Upper lobe of left lung (tissue), 6 donors: Measurements from ENCODE around the gene SLC38A4. TPM values are rescaled to one million over a fixed set of nuclear protein-coding genes. Genes with fewer than 3 reads are reported as not detected.

Source experiments
- ATAC-seq, 2 donors: fragments of 200-7000 bp; cut with Tn5 transposase; one replicate each; pipeline ENCODE4 v1.9.1; 2022; ENCODE audit warnings: mild to moderate bottlenecking in 2 of 2, moderate library complexity in 2 of 2; ENCODE audit not compliant: low FRiP score in 2 of 2
- DNase-seq, 2 donors: peaks; one replicate each; pipeline ENCODE4 v3.0.0-alpha.2; 2019 to 2020
- H3K27ac ChIP-seq, 4 donors: fragments of 200-600 bp; sonication (generic); one replicate each; pipeline ENCODE4 v1.5.1; 2016 to 2019
- H3K27me3 ChIP-seq, 4 donors: fragments of 200-600 bp; sonication (generic); one replicate each; pipeline ENCODE4 v1.5.1; 2017 to 2019
- H3K36me3 ChIP-seq, 4 donors: fragments of 200-600 bp; sonication (generic); one replicate each; pipeline ENCODE4 v1.5.1; 2016 to 2019
- H3K4me1 ChIP-seq, 4 donors: fragments of 200-600 bp; sonication (generic); one replicate each; pipeline ENCODE4 v1.5.1; 2018 to 2019
- H3K4me3 ChIP-seq, 4 donors: fragments of 200-600 bp; sonication (generic); one replicate each; pipeline ENCODE4 v1.5.1; 2017 to 2019; ENCODE audit warnings: mild to moderate bottlenecking in 2 of 4, moderate library complexity in 1 of 4
- H3K9me3 ChIP-seq, 4 donors: fragments of 200-600 bp; sonication (generic); one replicate each; pipeline ENCODE4 v1.5.1; 2018 to 2019
- CTCF ChIP-seq, 6 experiments: fragments of 450-650 bp in 4 of 6; fragments of 200-600 bp in 2 of 6; sonication (generic) in 2 of 6; IDR thresholded peaks; one replicate each; pipeline ENCODE4 v1.5.1; 2016 to 2019; ENCODE audit warnings: antibody characterized with exemption in 6 of 6
- EP300 ChIP-seq, 4 donors: sonication (generic); formaldehyde crosslinking; IDR thresholded peaks; one replicate each; pipeline ENCODE4 v1.5.1; 2017; ENCODE audit warnings: antibody characterized with exemption in 4 of 4, control low read depth in 2 of 4
- POLR2A ChIP-seq, 4 donors: fragments of 450-650 bp; IDR thresholded peaks; one replicate each; pipeline ENCODE4 v1.5.1; 2016 to 2017; ENCODE audit warnings: antibody characterized with exemption in 4 of 4, mild to moderate bottlenecking in 2 of 4
- POLR2AphosphoS5 ChIP-seq, 2 donors: sonication (generic); formaldehyde crosslinking; IDR thresholded peaks; one replicate each; pipeline ENCODE4 v1.5.1; 2017; ENCODE audit warnings: antibody characterized with exemption in 2 of 2
- WGBS, 2 donors: methylation state at CpG; one replicate each; pipeline ENCODE4 v1.1.5; 2017 to 2018; 5-methylcytosine and 5-hydroxymethylcytosine counted together
- total RNA-seq, 6 donors: library from RNA; depleted of rRNA in 4 of 6; stranded (reverse); fragments of >200 nt in 4 of 6; gene quantifications; one replicate each; pipeline versions ENCODE4 v1.1.0 to v1.2.1, GENCODE V29; 2016 to 2021
- donor health status: DM: no; HTN: no; CAD: no; lungs with moderate emphysema.
- donor health status: DM: no; HTN: yes; CAD: no; lungs with severe emphysema.

Gene SLC38A4
- total RNA-seq, 6 donors from 2014 or later, result 0.49 to 0.81 (median 0.60) TPM; not detected in 3

GRCh38 chr12:46717868-46718267 is 107.9 kb downstream of the SLC38A4 start:
- Histone ChIP-seq H3K4me3 (no peak overlapping the region), H3K27ac (no peak overlapping the region), H3K27me3 (no peaks in the 10 kb centered on the region), H3K9me3 (no peaks in the 10 kb centered on the region), H3K4me1 (peaks cover 0 to 6% (median 1%) of the 10 kb centered on the region in 4 donors), H3K36me3 (no peaks in the 10 kb centered on the region)
- DNase-seq (no peak), ATAC-seq (no peak)
- TF ChIP-seq POLR2A (IDR thresholded peaks at IDR 0.05) (no peak), CTCF (IDR thresholded peaks at IDR 0.05) (no peak)
- 75 to 79% methylated on average over 3 of the region's 3 CpGs for WGBS, 2 donors

GRCh38 chr12:46717159-46717558 is 108.6 kb downstream of the SLC38A4 start:
- Histone ChIP-seq H3K36me3 (no peaks in the 10 kb centered on the region), H3K4me3 (no peak overlapping the region), H3K4me1 (peaks cover 0 to under 1% (median 0%) of the 10 kb centered on the region in 4 donors), H3K27ac (no peak overlapping the region), H3K27me3 (no peaks in the 10 kb centered on the region), H3K9me3 (no peaks in the 10 kb centered on the region)
- ATAC-seq (no peak), DNase-seq (no peak)
- TF ChIP-seq CTCF (IDR thresholded peaks at IDR 0.05) (no peak), POLR2AphosphoS5 (IDR thresholded peaks at IDR 0.05) (no peak), EP300 (IDR thresholded peaks at IDR 0.05) (no peak), POLR2A (IDR thresholded peaks at IDR 0.05) (no peak)
